Measurements from ENCODE around the gene HPS1.

DNA sequence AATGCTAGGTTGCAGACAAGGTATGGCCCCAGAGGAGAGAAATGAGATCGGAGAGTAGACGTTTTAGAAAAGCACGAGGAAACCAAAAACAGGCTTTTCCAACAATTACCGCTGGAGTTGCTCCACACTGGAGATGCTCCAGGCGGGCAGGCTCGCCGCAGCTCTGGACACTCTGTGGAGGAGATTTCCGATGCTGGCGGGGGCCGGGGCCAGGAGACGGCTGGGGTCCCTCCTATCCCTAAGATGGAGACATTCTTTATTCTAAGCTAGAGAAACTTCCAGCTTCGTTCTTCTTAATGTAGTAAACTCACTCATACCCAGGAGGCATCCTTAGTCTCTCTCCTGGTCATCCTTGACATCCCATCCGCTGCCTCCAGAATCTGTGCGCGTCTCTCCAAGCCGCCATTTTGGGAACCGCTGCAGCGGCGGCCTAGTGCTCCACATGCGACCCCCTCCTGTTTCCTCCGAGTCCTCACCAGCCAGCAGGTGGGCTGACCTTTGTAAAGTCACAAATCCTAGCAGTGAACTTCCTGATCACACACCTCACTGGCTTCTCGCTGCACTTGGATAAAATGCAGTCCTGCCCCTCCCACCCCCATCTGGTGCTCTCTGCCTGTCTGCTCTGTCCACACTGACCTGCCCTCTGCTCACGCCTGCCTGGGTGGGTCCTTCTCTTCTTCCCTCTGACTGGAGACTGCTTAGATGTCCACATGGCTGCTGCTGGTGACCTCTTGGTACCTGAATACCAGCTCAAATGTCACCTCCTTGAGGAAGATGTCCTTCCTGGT, 43.6 kb downstream of the HPS1 start:
- TF ChIP-seq, protein P1, sequence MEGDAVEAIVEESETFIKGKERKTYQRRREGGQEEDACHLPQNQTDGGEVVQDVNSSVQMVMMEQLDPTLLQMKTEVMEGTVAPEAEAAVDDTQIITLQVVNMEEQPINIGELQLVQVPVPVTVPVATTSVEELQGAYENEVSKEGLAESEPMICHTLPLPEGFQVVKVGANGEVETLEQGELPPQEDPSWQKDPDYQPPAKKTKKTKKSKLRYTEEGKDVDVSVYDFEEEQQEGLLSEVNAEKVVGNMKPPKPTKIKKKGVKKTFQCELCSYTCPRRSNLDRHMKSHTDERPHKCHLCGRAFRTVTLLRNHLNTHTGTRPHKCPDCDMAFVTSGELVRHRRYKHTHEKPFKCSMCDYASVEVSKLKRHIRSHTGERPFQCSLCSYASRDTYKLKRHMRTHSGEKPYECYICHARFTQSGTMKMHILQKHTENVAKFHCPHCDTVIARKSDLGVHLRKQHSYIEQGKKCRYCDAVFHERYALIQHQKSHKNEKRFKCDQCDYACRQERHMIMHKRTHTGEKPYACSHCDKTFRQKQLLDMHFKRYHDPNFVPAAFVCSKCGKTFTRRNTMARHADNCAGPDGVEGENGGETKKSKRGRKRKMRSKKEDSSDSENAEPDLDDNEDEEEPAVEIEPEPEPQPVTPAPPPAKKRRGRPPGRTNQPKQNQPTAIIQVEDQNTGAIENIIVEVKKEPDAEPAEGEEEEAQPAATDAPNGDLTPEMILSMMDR (IDR thresholded peaks at IDR 0.05) = no peak
- TF ChIP-seq POLR2A (IDR thresholded peaks at IDR 0.05) = no peak
